OCI-LY7 (cell line): ENCODE data around the gene NTN4. TPM values are rescaled to one million over a fixed set of nuclear protein-coding genes. Genes with fewer than 3 reads are reported as not detected.

Experiments used
- BruUV-seq: library from RNA; stranded (reverse); fragments of 400-500 nt; replicated peaks from 2 replicates; lab custom pipeline; 2021; lab: Mats Ljungman, UMichigan
- CTCF ChIA-PET: fragments of 300-600 bp; sonication (Branson Sonifier 250); formaldehyde crosslinking; loops from one replicate; lab custom pipeline; 2022; ENCODE audit warnings: antibody characterized with exemption; ENCODE audit not compliant: unreplicated experiment; lab: Charles Lee
- POLR2A ChIA-PET: fragments of 300-600 bp; sonication (Branson Sonifier 250); formaldehyde crosslinking; loops from one replicate; lab custom pipeline; 2022; ENCODE audit warnings: antibody characterized with exemption; lab: Charles Lee
- DNase-seq: peaks from one replicate; pipeline ENCODE4 v3.0.0-alpha.2; 2015; ENCODE audit warnings: low spot score
- H2AFZ ChIP-seq: fragments of 200-600 bp; sonication (generic), shearing (Covaris generic); 2 replicates; pipeline ENCODE4 v1.6.1; 2014; ENCODE audit warnings: mild to moderate bottlenecking, antibody characterized with exemption, low read length, moderate library complexity
- H3K27ac ChIP-seq: fragments of 200-600 bp; sonication (generic); 2 replicates; pipeline ENCODE4 v1.5.1; 2014; ENCODE audit warnings: mixed run types, low read depth, mild to moderate bottlenecking, moderate library complexity, low read length, inconsistent platforms; ENCODE audit not compliant: poor library complexity, severe bottlenecking
- H3K36me3 ChIP-seq: fragments of 200-600 bp; sonication (generic); 2 replicates; pipeline ENCODE4 v1.6.1; 2014; ENCODE audit warnings: mild to moderate bottlenecking, antibody characterized with exemption, low read length, moderate library complexity, mixed read lengths; ENCODE audit not compliant: insufficient read depth
- H3K4me1 ChIP-seq: fragments of 200-600 bp; sonication (generic); 2 replicates; pipeline ENCODE4 v1.5.1; 2014; ENCODE audit warnings: mild to moderate bottlenecking, low read length; ENCODE audit not compliant: insufficient read depth, poor library complexity, severe bottlenecking
- H3K4me2 ChIP-seq: fragments of 200-600 bp; sonication (generic); 2 replicates; pipeline ENCODE4 v1.6.1; 2014; ENCODE audit warnings: mild to moderate bottlenecking, low read length
- H3K4me3 ChIP-seq: fragments of 200-600 bp; sonication (generic); 2 replicates; pipeline ENCODE4 v1.5.1; 2014; ENCODE audit warnings: mild to moderate bottlenecking, low read depth, low read length; ENCODE audit not compliant: poor library complexity, severe bottlenecking
- H3K79me2 ChIP-seq: fragments of 200-600 bp; sonication (generic); 2 replicates; pipeline ENCODE4 v1.6.1; 2016; ENCODE audit warnings: low read depth, mild to moderate bottlenecking, low read length, moderate library complexity, mixed read lengths; ENCODE audit not compliant: insufficient read depth
- H3K9me2 ChIP-seq: fragments of 200-600 bp; sonication (generic); 2 replicates; pipeline ENCODE4 v1.6.1; 2016; ENCODE audit warnings: mild to moderate bottlenecking, low read length, mixed read lengths; ENCODE audit not compliant: insufficient read depth
- H3K9me3 ChIP-seq: fragments of 200-600 bp; sonication (generic); 2 replicates; pipeline ENCODE4 v1.6.1; 2014; ENCODE audit warnings: mild to moderate bottlenecking, mixed run types, low read length, mixed read lengths
- H4K20me1 ChIP-seq: fragments of 200-600 bp; sonication (generic); 2 replicates; pipeline ENCODE4 v1.6.1; 2014; ENCODE audit warnings: mild to moderate bottlenecking, antibody characterized with exemption, low read length, moderate library complexity, mixed read lengths; ENCODE audit not compliant: insufficient read depth
- EZH2phosphoT487 ChIP-seq: fragments of 200-600 bp; sonication (generic); IDR thresholded peaks from 2 replicates; pipeline ENCODE4 v1.6.1; 2018; ENCODE audit warnings: low read depth, borderline replicate concordance, mild to moderate bottlenecking, mixed run types, antibody characterized with exemption, low read length, moderate library complexity, mixed read lengths
- intact Hi-C: fragments of 100-400 bp; cut with micrococcal nuclease; formaldehyde crosslinking; loops from one replicate; pipeline ENCODE4 v1.10.0; 2022; ENCODE audit not compliant: unreplicated experiment
- total RNA-seq, 2 experiments: library from RNA; depleted of rRNA in 1 of 2; stranded (reverse); fragments of >200 nt in 1 of 2; shearing (Covaris generic) in 1 of 2; gene quantifications; 2 replicates each; pipeline ENCODE4 v1.2.3, GENCODE V29; 2014 to 2022
- TF ChIP-seq, protein P1 (sequence below): fragments of 200-600 bp; sonication (generic); conservative IDR thresholded peaks from 2 replicates; pipeline ENCODE4 v1.5.1; 2014; ENCODE audit warnings: mild to moderate bottlenecking, antibody characterized with exemption, low read length, moderate library complexity, mixed read lengths

NTN4 gene
- total RNA-seq, 2 experiments from 2014 or later: not detected

GRCh38 chr12:95637471-95638155 lies 153.0 kb downstream of the NTN4 start:
- intact Hi-C loops: no loop called here
- Histone ChIP-seq H3K4me1 (no peaks in the 10 kb centered on the region), H3K4me2 (no peak overlapping the region), H3K36me3 (no peaks in the 10 kb centered on the region), H3K79me2 (no peaks in the 10 kb centered on the region), H3K27ac (no peak overlapping the region), H3K9me3 (no peaks in the 10 kb centered on the region), H2AFZ (no peak overlapping the region), H3K9me2 (no peaks in the 10 kb centered on the region), H3K4me3 (no peak overlapping the region), H4K20me1 (no peaks in the 10 kb centered on the region)
- POLR2A ChIA-PET: no interaction called here
- CTCF ChIA-PET: no interaction called here
- no TSS peak for BruUV-seq
- DNase-seq: no peak
- no peak for TF ChIP-seq EZH2phosphoT487
- TF ChIP-seq, protein P1, sequence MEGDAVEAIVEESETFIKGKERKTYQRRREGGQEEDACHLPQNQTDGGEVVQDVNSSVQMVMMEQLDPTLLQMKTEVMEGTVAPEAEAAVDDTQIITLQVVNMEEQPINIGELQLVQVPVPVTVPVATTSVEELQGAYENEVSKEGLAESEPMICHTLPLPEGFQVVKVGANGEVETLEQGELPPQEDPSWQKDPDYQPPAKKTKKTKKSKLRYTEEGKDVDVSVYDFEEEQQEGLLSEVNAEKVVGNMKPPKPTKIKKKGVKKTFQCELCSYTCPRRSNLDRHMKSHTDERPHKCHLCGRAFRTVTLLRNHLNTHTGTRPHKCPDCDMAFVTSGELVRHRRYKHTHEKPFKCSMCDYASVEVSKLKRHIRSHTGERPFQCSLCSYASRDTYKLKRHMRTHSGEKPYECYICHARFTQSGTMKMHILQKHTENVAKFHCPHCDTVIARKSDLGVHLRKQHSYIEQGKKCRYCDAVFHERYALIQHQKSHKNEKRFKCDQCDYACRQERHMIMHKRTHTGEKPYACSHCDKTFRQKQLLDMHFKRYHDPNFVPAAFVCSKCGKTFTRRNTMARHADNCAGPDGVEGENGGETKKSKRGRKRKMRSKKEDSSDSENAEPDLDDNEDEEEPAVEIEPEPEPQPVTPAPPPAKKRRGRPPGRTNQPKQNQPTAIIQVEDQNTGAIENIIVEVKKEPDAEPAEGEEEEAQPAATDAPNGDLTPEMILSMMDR: no peak

- Histone ChIP-seq H3K9me2 (no peaks in the 10 kb centered on the region), H3K36me3 (no peaks in the 10 kb centered on the region), H3K9me3 (no peaks in the 10 kb centered on the region), H4K20me1 (no peaks in the 10 kb centered on the region), H2AFZ (no peak overlapping the region), H3K4me3 (no peak overlapping the region), H3K4me2 (no peak overlapping the region), H3K27ac (no peak overlapping the region), H3K79me2 (no peaks in the 10 kb centered on the region), H3K4me1 (no peaks in the 10 kb centered on the region)
- intact Hi-C loops: no loop called here
- no peak for DNase-seq
- ChIA-PET POLR2A (no interaction called here), CTCF (no interaction called here)
- TF ChIP-seq EZH2phosphoT487: no peak
- TF ChIP-seq, protein P1: no peak
- no TSS peak for BruUV-seq
Observed at GRCh38 chr12:95637010-95637409, 153.6 kb downstream of the NTN4 start.
